ENCODE measurements around the gene ZSCAN18. TPM values are rescaled to one million over a fixed set of nuclear protein-coding genes. Genes with fewer than 3 reads are reported as not detected.
A peak's percentile ranks its signal among the peaks of the same experiment; 100 is the strongest.

ZSCAN18 gene
- polyA plus RNA-seq, 3 donors: 1.1 to 4.1 (median 2.3) TPM

DNA sequence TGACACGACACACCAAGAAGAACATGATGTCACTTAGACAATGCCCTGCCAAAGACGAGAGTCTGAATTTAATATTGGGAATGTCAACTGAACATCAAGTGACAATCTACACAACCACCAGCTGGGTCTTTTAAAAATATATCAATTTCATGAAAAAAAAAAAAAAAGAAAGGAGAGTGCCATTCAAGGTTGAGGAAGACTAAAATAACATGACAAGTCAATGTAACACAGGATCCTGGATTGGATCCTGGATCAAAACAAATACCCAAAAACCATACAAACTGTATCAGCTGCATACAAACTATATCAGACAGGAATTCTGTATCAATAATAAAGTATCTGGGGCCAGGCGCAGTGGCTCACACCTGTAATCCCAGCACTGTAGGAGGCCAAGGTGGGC, 47.8 kb upstream of the ZSCAN18 start:
- H3K9me3 ChIP-seq (replicated peaks in 1 of 2; ENCODE audit: control insufficient read depth in 1 of 2, insufficient read depth in 1 of 2, low read length in 2 of 2): peaks cover 68 to 69% of the 10 kb centered on the region in 2 donors
- H3K27ac ChIP-seq (ENCODE audit: low read depth in 1 of 2, low read length in 2 of 2): no peak overlapping the region
- H3K4me1 ChIP-seq (ENCODE audit: control insufficient read depth in 1 of 2, insufficient read depth in 2 of 2, low read length in 2 of 2): peaks cover 11 to 12% of the 10 kb centered on the region in 2 donors
- H3K9me3 Mint-ChIP-seq: peaks cover 28 to 86% (median 80%) of the 10 kb centered on the region in 7 donors
- peaks cover 8% of the 10 kb centered on the region for H3K4me1 Mint-ChIP-seq
- H3K4me3 Mint-ChIP-seq: no peak overlapping the region
- H3K4me3 ChIP-seq (replicated peaks in 1 of 3; ENCODE audit: low read depth in 2 of 3, low read length in 3 of 3): no peak overlapping the region
- no peak overlapping the region for H3K9ac ChIP-seq (ENCODE audit: insufficient read depth, low read length, poor library complexity, severe bottlenecking)
- intact Hi-C loops (cut with micrococcal nuclease): no loop called here
- H4K20me1 ChIP-seq (ENCODE audit: insufficient read depth, low read length): no peaks in the 10 kb centered on the region
- peaks cover 0 to 3% (median 2%) of the 10 kb centered on the region in 3 donors for H3K27me3 Mint-ChIP-seq (ENCODE audit: low read depth in 3 of 3)
- H3K27ac Mint-ChIP-seq: no peak overlapping the region
- H3K4me2 ChIP-seq (replicated peaks; ENCODE audit: extremely low read depth, low read length, poor library complexity, severe bottlenecking): no peak overlapping the region
- H3K27me3 ChIP-seq (ENCODE audit: control insufficient read depth in 2 of 2, insufficient read depth in 2 of 2, low read length in 2 of 2): no peaks in the 10 kb centered on the region
- no peak for DNase-seq
- H3K36me3 Mint-ChIP-seq: peaks cover 15 to 28% of the 10 kb centered on the region in 2 donors
- peaks cover 8 to 23% of the 10 kb centered on the region in 2 donors for H3K36me3 ChIP-seq (replicated peaks in 1 of 2; ENCODE audit: control insufficient read depth in 1 of 2, insufficient read depth in 2 of 2, low read length in 2 of 2)
- H2AFZ ChIP-seq (ENCODE audit: insufficient read depth, low read depth, low read length, poor library complexity, severe bottlenecking): no peak overlapping the region
- 100% methylated on average over 1 of the region's 3 CpGs for WGBS (ENCODE audit: insufficient coverage)
- no peaks in the 10 kb centered on the region for H3K79me2 ChIP-seq (ENCODE audit: insufficient read depth, low read length)
- TF ChIP-seq, protein P1, sequence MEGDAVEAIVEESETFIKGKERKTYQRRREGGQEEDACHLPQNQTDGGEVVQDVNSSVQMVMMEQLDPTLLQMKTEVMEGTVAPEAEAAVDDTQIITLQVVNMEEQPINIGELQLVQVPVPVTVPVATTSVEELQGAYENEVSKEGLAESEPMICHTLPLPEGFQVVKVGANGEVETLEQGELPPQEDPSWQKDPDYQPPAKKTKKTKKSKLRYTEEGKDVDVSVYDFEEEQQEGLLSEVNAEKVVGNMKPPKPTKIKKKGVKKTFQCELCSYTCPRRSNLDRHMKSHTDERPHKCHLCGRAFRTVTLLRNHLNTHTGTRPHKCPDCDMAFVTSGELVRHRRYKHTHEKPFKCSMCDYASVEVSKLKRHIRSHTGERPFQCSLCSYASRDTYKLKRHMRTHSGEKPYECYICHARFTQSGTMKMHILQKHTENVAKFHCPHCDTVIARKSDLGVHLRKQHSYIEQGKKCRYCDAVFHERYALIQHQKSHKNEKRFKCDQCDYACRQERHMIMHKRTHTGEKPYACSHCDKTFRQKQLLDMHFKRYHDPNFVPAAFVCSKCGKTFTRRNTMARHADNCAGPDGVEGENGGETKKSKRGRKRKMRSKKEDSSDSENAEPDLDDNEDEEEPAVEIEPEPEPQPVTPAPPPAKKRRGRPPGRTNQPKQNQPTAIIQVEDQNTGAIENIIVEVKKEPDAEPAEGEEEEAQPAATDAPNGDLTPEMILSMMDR (IDR thresholded peaks at IDR 0.05): no peak

GRCh38 chr19:58134244-58134643, 36.2 kb upstream of the ZSCAN18 start:
- Histone ChIP-seq H3K27ac (ENCODE audit: low read depth in 1 of 2, low read length in 2 of 2) (no peak overlapping the region), H3K4me3 (replicated peaks in 1 of 3; ENCODE audit: low read depth in 2 of 3, low read length in 3 of 3) (peak overlapping the region in 1 of 3 experiments; percentile 20), H3K9me3 (replicated peaks in 1 of 2; ENCODE audit: control insufficient read depth in 1 of 2, insufficient read depth in 1 of 2, low read length in 2 of 2) (peaks cover 93 to 100% of the 10 kb centered on the region in 2 donors), H3K36me3 (replicated peaks in 1 of 2; ENCODE audit: control insufficient read depth in 1 of 2, insufficient read depth in 2 of 2, low read length in 2 of 2) (peaks cover under 1 to 91% of the 10 kb centered on the region in 2 donors), H3K79me2 (ENCODE audit: insufficient read depth, low read length) (no peaks in the 10 kb centered on the region), H2AFZ (ENCODE audit: insufficient read depth, low read depth, low read length, poor library complexity, severe bottlenecking) (no peak overlapping the region), H4K20me1 (ENCODE audit: insufficient read depth, low read length) (no peaks in the 10 kb centered on the region), H3K9ac (ENCODE audit: insufficient read depth, low read length, poor library complexity, severe bottlenecking) (no peak overlapping the region), H3K27me3 (ENCODE audit: control insufficient read depth in 2 of 2, insufficient read depth in 2 of 2, low read length in 2 of 2) (no peaks in the 10 kb centered on the region), H3K4me2 (replicated peaks; ENCODE audit: extremely low read depth, low read length, poor library complexity, severe bottlenecking) (no peak overlapping the region), H3K4me1 (ENCODE audit: control insufficient read depth in 1 of 2, insufficient read depth in 2 of 2, low read length in 2 of 2) (no peaks in the 10 kb centered on the region)
- TF ChIP-seq, protein P1 (IDR thresholded peaks at IDR 0.05): no peak
- Mint-ChIP-seq H3K4me1 (no peaks in the 10 kb centered on the region), H3K9me3 (peaks cover 54 to 98% (median 96%) of the 10 kb centered on the region in 7 donors), H3K27me3 (ENCODE audit: low read depth in 3 of 3) (no peaks in the 10 kb centered on the region), H3K4me3 (no peak overlapping the region), H3K36me3 (peaks cover 66 to 91% of the 10 kb centered on the region in 2 donors), H3K27ac (no peak overlapping the region)
- WGBS (ENCODE audit: insufficient coverage): no CpG with 5 or more reads among the region's 1 CpG
- intact Hi-C loops (cut with micrococcal nuclease): no loop called here
- no peak for DNase-seq
